Right lobe of liver (tissue), 6 donors: ENCODE results near the gene PSG2. TPM values are rescaled to one million over a fixed set of nuclear protein-coding genes. Genes with fewer than 3 reads are reported as not detected.
"Not testable (repeated sequence)": the region's sequence is repeated elsewhere in the genome, so short reads cannot be mapped to it uniquely, and the experiment has no call there.

Source experiments
- ATAC-seq, 4 donors: fragments of 200-7000 bp; cut with Tn5 transposase; one replicate each; pipeline ENCODE4 v1.9.1; 2020; ENCODE audit warnings: mild to moderate bottlenecking in 4 of 4, moderate library complexity in 4 of 4
- DNase-seq, 3 donors: peaks; one replicate each; pipeline ENCODE4 v3.0.0-alpha.2; 2020
- H3K27ac ChIP-seq, 3 donors: fragments of 200-600 bp; one replicate each; pipeline ENCODE4 v1.8.0; 2022
- H3K27me3 ChIP-seq, 2 donors: fragments of 200-600 bp; one replicate each; pipeline ENCODE4 v1.8.0; 2022
- H3K36me3 ChIP-seq, 4 donors: fragments of 200-600 bp; sonication (generic) in 1 of 4; one replicate each; pipeline versions ENCODE4 v1.5.1 to v1.8.0; 2017 to 2022; ENCODE audit warnings: control low read depth in 1 of 4
- H3K4me1 ChIP-seq, 4 donors: fragments of 200-600 bp; sonication (generic) in 1 of 4; one replicate each; pipeline versions ENCODE4 v1.5.1 to v1.8.0; 2017 to 2022; ENCODE audit warnings: control low read depth in 1 of 4
- H3K4me3 ChIP-seq, 3 donors: fragments of 200-600 bp; one replicate each; pipeline ENCODE4 v1.8.0; 2022
- H3K9me3 ChIP-seq, 4 donors: fragments of 200-600 bp; sonication (generic) in 1 of 4; one replicate each; pipeline versions ENCODE4 v1.5.1 to v1.8.0; 2017 to 2022; ENCODE audit warnings: control low read depth in 1 of 4
- CTCF ChIP-seq, 4 donors: fragments of 200-600 bp in 3 of 4; fragments of 450-650 bp in 1 of 4; IDR thresholded peaks; one replicate each; pipeline versions ENCODE4 v1.5.1 to v1.8.0; 2016 to 2022; ENCODE audit warnings: antibody characterized with exemption in 4 of 4, mild to moderate bottlenecking in 2 of 4
- POLR2A ChIP-seq: fragments of 450-650 bp; IDR thresholded peaks from one replicate; pipeline ENCODE4 v1.6.1; 2017; ENCODE audit warnings: antibody characterized with exemption, mild to moderate bottlenecking
- WGBS: methylation state at CpG from one replicate; pipeline ENCODE4 v1.1.6; 2018; ENCODE audit warnings: low coverage, low lambda C conversion rate; ENCODE audit not compliant: insufficient coverage; ENCODE audit errors: missing lambda C conversion rate; 5-methylcytosine and 5-hydroxymethylcytosine counted together
- intact Hi-C, 2 donors: fragments of 100-400 bp; cut with DNase I; formaldehyde crosslinking; loops; one replicate each; pipeline versions ENCODE4 v1.11.2 to v1.14.1; 2022
- long read RNA-seq: library from polyadenylated mRNA; unstranded; transcript quantifications from one replicate; pipeline ENCODE4 v2.0.0, GENCODE V29; 2019
- total RNA-seq, 6 experiments: library from RNA; depleted of rRNA in 2 of 6; stranded (reverse); fragments of >200 nt in 2 of 6; fragmentation: NEBNext Ultra II Directional in 3 of 6; extraction: Animal tissue kit (Norgen Biotek cat#: 25700) in 3 of 6; gene quantifications; one replicate each; pipeline versions ENCODE4 v1.1.0 to v1.2.4, GENCODE V29; 2016 to 2023
- donor health status: DM: no; HTN: yes; CAD: no.
- donor health status: DM: no; HTN: no; CAD: no.
- donor health status: DM: no; HTN: no; CAD: no.
- donor health status: DM: no; HTN: yes; CAD: no.
- donor health status: DM: no; HTN: yes; CAD: no.

Gene PSG2
- not detected for total RNA-seq
- long read RNA-seq = 0 reads

DNA sequence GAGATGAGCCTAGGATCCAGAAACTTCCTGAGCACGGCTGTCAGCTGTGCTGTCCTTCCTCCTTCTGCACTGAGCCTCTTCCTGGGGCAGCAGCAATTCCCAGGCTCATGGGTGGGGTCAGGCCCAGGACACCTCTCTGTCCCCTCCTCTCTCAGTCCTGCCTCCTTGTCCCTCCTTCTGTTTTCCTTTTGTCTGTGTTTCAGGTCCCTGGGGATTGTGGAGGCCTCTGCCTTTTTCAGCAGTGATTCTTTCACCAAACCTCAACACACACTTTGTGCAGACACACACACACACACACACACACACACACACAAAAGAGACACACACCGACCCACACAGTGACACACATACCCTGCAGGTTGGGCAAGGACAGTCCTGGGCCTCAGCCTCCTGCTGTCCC is at the start of gene PSG2:
Gene PSG2, minus strand, starts transcription at position 101 of the 400 bp plus-strand sequence. CDS start 132 bp downstream, outside the sequence.
- ATAC-seq, intact Hi-C loops, H3K4me3 ChIP-seq, H3K36me3 ChIP-seq, H3K9me3 ChIP-seq, H3K27ac ChIP-seq, H3K4me1 ChIP-seq, DNase-seq, H3K27me3 ChIP-seq: not testable (repeated sequence)
- no CpG with 5 or more reads among the region's 2 CpGs for WGBS

GRCh38 chr19:43131281-43131842 is 48.9 kb upstream of the PSG2 start:
- H3K36me3 ChIP-seq, intact Hi-C loops, DNase-seq, H3K9me3 ChIP-seq, H3K4me3 ChIP-seq, H3K27me3 ChIP-seq, H3K4me1 ChIP-seq, H3K27ac ChIP-seq, ATAC-seq: not testable (repeated sequence)
- 42% methylated on average over 7 of the region's 8 CpGs for WGBS

- ATAC-seq, H3K4me3 ChIP-seq, intact Hi-C loops, H3K36me3 ChIP-seq, H3K27me3 ChIP-seq, H3K27ac ChIP-seq, H3K9me3 ChIP-seq, H3K4me1 ChIP-seq, DNase-seq: not testable (repeated sequence)
- WGBS = 59% methylated on average over 2 of the region's 7 CpGs
Observed at GRCh38 chr19:43129197-43129596, 46.7 kb upstream of the PSG2 start.

DNA sequence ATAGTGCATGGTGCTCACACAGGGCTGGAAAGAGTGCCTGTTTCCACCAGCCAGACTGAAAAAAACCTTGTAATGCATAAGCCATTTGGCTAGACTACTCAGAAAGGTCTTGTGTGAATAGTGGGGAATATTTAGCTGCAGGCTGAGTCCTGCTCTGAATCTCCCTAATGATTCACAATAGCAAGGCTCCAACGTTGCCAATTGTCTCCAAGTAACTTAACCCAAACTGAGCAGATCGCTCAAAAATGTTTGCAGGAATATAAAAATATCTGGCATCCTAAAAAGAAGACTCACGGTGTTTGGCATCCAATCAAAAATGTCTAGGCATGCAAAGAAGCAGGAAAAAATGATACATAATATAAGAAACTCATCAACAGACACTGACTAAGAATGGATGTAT is 44.8 kb upstream of the PSG2 start:
- not testable (repeated sequence) for ATAC-seq, DNase-seq, H3K9me3 ChIP-seq

GRCh38 chr19:43126720-43127119 is 44.2 kb upstream of the PSG2 start:
- intact Hi-C loops = no loop called here
- Histone ChIP-seq H3K4me3 (no peak overlapping the region), H3K9me3 (no peaks in the 10 kb centered on the region), H3K36me3 (no peaks in the 10 kb centered on the region), H3K27me3 (no peaks in the 10 kb centered on the region), H3K4me1 (no peaks in the 10 kb centered on the region), H3K27ac (no peak overlapping the region)
- DNase-seq (no peak), ATAC-seq (no peak)
- no peak for TF ChIP-seq POLR2A
- TF ChIP-seq CTCF (IDR thresholded peaks at IDR 0.05) = no peak
- 59% methylated on average over 4 of the region's 4 CpGs for WGBS

More for the DNA sequence above, 44.8 kb upstream of the PSG2 start:
- 55% methylated on average over 3 of the region's 3 CpGs for WGBS
- H3K27ac ChIP-seq, H3K36me3 ChIP-seq, H3K4me3 ChIP-seq, H3K27me3 ChIP-seq, H3K4me1 ChIP-seq, intact Hi-C loops: not testable (repeated sequence)

GRCh38 chr19:43124360-43124759 is 41.9 kb upstream of the PSG2 start:
- no peak overlapping the region for H3K4me3 ChIP-seq
- WGBS = 72% methylated on average over 2 of the region's 2 CpGs
- DNase-seq (no peak), ATAC-seq (no peak)
- intact Hi-C loops = no loop called here
- H3K4me1 ChIP-seq = no peaks in the 10 kb centered on the region
- no peak overlapping the region for H3K27ac ChIP-seq
- no peaks in the 10 kb centered on the region for H3K9me3 ChIP-seq
- no peaks in the 10 kb centered on the region for H3K27me3 ChIP-seq
- H3K36me3 ChIP-seq = no peaks in the 10 kb centered on the region
- TF ChIP-seq CTCF (IDR thresholded peaks at IDR 0.05) (no peak), POLR2A (no peak)

GRCh38 chr19:43120433-43121026 is 38.0 kb upstream of the PSG2 start:
- intact Hi-C loops, H3K27me3 ChIP-seq, H3K27ac ChIP-seq, H3K36me3 ChIP-seq, H3K4me1 ChIP-seq, H3K9me3 ChIP-seq, DNase-seq, H3K4me3 ChIP-seq: not testable (repeated sequence)
- WGBS = 42% methylated on average over 10 of the region's 11 CpGs
- peak in 2 of 4 donors; percentile 50 to 70 for ATAC-seq

DNA sequence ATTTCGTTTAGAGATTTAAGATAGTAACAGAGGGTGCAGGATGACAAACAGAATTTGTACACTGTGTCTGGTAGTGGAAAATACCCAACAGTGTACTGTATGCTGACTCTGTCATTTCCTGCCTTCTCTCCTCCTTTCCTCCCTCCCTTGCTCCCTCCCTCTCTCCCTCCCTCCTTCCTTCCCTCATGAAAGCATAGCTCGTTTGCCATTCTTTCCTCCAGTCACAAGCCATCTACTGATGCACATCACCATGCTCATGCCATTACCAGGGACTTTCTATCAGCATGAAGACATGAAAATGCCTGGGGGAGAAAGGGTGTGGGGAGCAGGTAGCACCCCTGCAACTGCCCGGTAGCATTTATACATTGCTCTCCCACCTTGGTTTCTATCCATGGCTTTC is 37.0 kb upstream of the PSG2 start:
- intact Hi-C loops, H3K36me3 ChIP-seq: not testable (repeated sequence)
- 41% methylated on average over 3 of the region's 3 CpGs for WGBS

DNA sequence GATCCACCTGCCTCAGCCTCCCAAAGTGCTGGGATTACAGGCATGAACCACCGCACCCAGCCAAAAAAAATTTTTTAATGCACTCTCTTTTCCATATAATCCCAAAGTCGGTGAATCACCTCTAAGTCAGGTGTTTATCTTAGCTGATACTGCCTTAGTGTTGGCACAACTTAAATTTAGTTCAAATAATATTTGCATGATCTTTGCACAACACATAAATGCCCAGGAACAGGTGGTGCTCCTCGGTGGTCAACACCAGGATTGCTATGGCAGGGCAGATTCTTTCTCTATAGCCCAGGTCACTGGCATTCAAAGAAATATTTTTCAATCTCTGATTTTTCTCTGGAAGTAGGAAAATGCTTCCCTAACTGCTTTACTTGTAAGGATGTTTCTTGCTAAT is 33.9 kb upstream of the PSG2 start:
- intact Hi-C loops, H3K4me1 ChIP-seq, DNase-seq, H3K4me3 ChIP-seq, H3K27me3 ChIP-seq, H3K27ac ChIP-seq, H3K9me3 ChIP-seq, H3K36me3 ChIP-seq: not testable (repeated sequence)
- peak in 2 of 4 donors; percentile 71 to 76 for ATAC-seq
- 32% methylated on average over 3 of the region's 3 CpGs for WGBS

More for the DNA sequence above, 37.0 kb upstream of the PSG2 start:
- H3K27me3 ChIP-seq, H3K9me3 ChIP-seq, DNase-seq, H3K27ac ChIP-seq, H3K4me1 ChIP-seq, H3K4me3 ChIP-seq: not testable (repeated sequence)
- peak in 2 of 4 donors; percentile 35 to 52 for ATAC-seq

- H3K36me3 ChIP-seq, H3K9me3 ChIP-seq, DNase-seq, intact Hi-C loops, H3K27ac ChIP-seq, H3K4me1 ChIP-seq, H3K4me3 ChIP-seq, H3K27me3 ChIP-seq: not testable (repeated sequence)
- whole genome bisulfite sequencing = 7% methylated on average over 1 of the region's 1 CpG
- peak in 2 of 4 donors; percentile 61 to 70 for ATAC-seq
Observed at GRCh38 chr19:43115548-43115947, 33.0 kb upstream of the PSG2 start.
